Sigmoid colon (tissue), 7 donors: Measurements from ENCODE around the gene TCAIM. TPM values are rescaled to one million over a fixed set of nuclear protein-coding genes. Genes with fewer than 3 reads are reported as not detected.
"Not testable (repeated sequence)": the region's sequence is repeated elsewhere in the genome, so short reads cannot be mapped to it uniquely, and the experiment has no call there.

Experiments
- DNase-seq: peaks from one replicate; pipeline ENCODE4 v3.0.0-alpha.2; 2019
- H3K27ac ChIP-seq, 4 donors: fragments of 200-600 bp; sonication (generic); one replicate each; pipeline ENCODE4 v1.5.1; 2016 to 2019; ENCODE audit warnings: mild to moderate bottlenecking in 1 of 4
- H3K27me3 ChIP-seq, 3 donors: fragments of 200-600 bp; sonication (generic); one replicate each; pipeline ENCODE4 v1.5.1; 2019; ENCODE audit warnings: mild to moderate bottlenecking in 1 of 3
- H3K36me3 ChIP-seq, 4 donors: fragments of 200-600 bp; sonication (generic); one replicate each; pipeline ENCODE4 v1.5.1; 2016 to 2019
- H3K4me1 ChIP-seq, 4 donors: fragments of 200-600 bp; sonication (generic); one replicate each; pipeline ENCODE4 v1.5.1; 2017 to 2019
- H3K4me3 ChIP-seq, 4 donors: fragments of 200-600 bp; sonication (generic); one replicate each; pipeline ENCODE4 v1.5.1; 2017 to 2019; ENCODE audit warnings: mild to moderate bottlenecking in 2 of 4, moderate library complexity in 1 of 4
- H3K9me3 ChIP-seq, 4 donors: fragments of 200-600 bp in 3 of 4; sonication (generic) in 3 of 4; one replicate each; pipeline versions ENCODE4 v1.5.1 to v1.6.1; 2013 to 2019
- CTCF ChIP-seq, 4 experiments: fragments of 450-650 bp in 3 of 4; fragments of 200-600 bp in 1 of 4; IDR thresholded peaks; one replicate each; pipeline ENCODE4 v1.5.1; 2016 to 2019; ENCODE audit warnings: antibody characterized with exemption in 4 of 4, mild to moderate bottlenecking in 3 of 4, moderate library complexity in 2 of 4
- EP300 ChIP-seq, 4 donors: sonication (generic); formaldehyde crosslinking; IDR thresholded peaks; one replicate each; pipeline ENCODE4 v1.6.1; 2017; ENCODE audit warnings: antibody characterized with exemption in 4 of 4
- POLR2A ChIP-seq, 2 donors: fragments of 450-650 bp; IDR thresholded peaks; one replicate each; pipeline ENCODE4 v1.6.1; 2016; ENCODE audit warnings: antibody characterized with exemption in 2 of 2, mild to moderate bottlenecking in 2 of 2, moderate library complexity in 2 of 2
- POLR2AphosphoS5 ChIP-seq, 4 donors: sonication (generic); formaldehyde crosslinking; IDR thresholded peaks; one replicate each; pipeline ENCODE4 v1.6.1; 2017; ENCODE audit warnings: antibody characterized with exemption in 4 of 4
- WGBS, 2 donors: extraction: QIAGEN DNeasy Blood & Tissue Kit; methylation state at CpG; one replicate each; pipeline ENCODE4 v1.1.7; 2013; 5-methylcytosine and 5-hydroxymethylcytosine counted together
- intact Hi-C: fragments of 100-400 bp; cut with DNase I; formaldehyde crosslinking; loops from one replicate; pipeline ENCODE4 v1.15.1; 2023
- polyA plus RNA-seq, 3 donors: library from polyadenylated mRNA; stranded (reverse); fragments of 200-250 nt; gene quantifications; one replicate each; pipeline ENCODE4 v1.2.3, GENCODE V29; 2013
- total RNA-seq, 4 donors: library from RNA; depleted of rRNA; stranded (reverse); fragments of >200 nt; gene quantifications; one replicate each; pipeline ENCODE4 v1.1.0, GENCODE V29; 2016
- donor health status: healthy with polysubstance abuse.
- donor health status: Bipolar disorder and iron deficiency.
- donor health status: healthy.

Gene TCAIM
- total and polyA plus RNA-seq, 7 donors, result 12.6 to 39.3 (median 30.3) TPM

DNA sequence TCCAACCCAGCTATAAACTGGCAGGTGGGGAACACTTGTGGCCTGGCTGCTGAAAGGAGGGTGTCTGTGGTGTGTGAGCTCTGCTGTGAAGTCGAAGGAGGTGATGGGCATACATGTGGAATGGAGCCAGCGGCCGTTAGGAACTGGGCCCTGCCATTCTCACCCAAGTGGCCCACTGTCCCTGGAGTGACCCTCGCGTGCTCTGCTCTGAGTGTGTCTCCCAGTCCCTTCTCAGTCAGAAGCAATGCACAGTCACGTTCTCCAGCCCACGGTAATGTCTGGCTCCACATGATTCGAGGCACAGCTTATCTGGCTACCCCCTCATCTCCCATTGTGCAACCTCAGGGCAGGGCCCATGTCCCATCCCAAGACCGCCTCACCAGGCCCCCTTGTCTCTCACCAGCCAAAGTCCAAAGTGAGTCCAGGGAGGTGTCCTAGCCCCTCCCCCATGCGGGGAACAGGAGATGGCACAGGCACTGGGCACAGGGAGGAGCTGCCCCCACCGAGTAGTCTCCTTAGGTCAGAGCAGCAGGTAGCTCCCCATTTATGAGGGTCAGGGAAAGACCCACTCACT, 76.0 kb downstream of the TCAIM start:
- no peaks in the 10 kb centered on the region for H3K27me3 ChIP-seq
- no peak for DNase-seq
- H3K4me3 ChIP-seq, result no peak overlapping the region
- intact Hi-C loops, result no loop called here
- whole genome bisulfite sequencing, 2 donors, result 87% methylated on average over 11 of the region's 11 CpGs
- no peaks in the 10 kb centered on the region for H3K36me3 ChIP-seq
- H3K9me3 ChIP-seq, result no peaks in the 10 kb centered on the region
- H3K27ac ChIP-seq, result no peak overlapping the region
- no peaks in the 10 kb centered on the region for H3K4me1 ChIP-seq
- TF ChIP-seq CTCF (IDR thresholded peaks at IDR 0.05), result no peak
- no peak for TF ChIP-seq EP300 (IDR thresholded peaks at IDR 0.05)
- TF ChIP-seq POLR2A (IDR thresholded peaks at IDR 0.05), result no peak
- no peak for TF ChIP-seq POLR2AphosphoS5 (IDR thresholded peaks at IDR 0.05)

GRCh38 chr3:44415421-44415820, 76.9 kb downstream of the TCAIM start:
- H3K27me3 ChIP-seq, result no peaks in the 10 kb centered on the region
- no peaks in the 10 kb centered on the region for H3K4me1 ChIP-seq
- no peak for DNase-seq
- WGBS, 2 donors, result 94% methylated on average over 11 of the region's 11 CpGs
- TF ChIP-seq EP300 (IDR thresholded peaks at IDR 0.05) (no peak), POLR2A (IDR thresholded peaks at IDR 0.05) (no peak)
- intact Hi-C loops, result no loop called here
- H3K4me3 ChIP-seq, result no peak overlapping the region
- no peaks in the 10 kb centered on the region for H3K9me3 ChIP-seq
- H3K27ac ChIP-seq, result no peak overlapping the region
- no peaks in the 10 kb centered on the region for H3K36me3 ChIP-seq

DNA sequence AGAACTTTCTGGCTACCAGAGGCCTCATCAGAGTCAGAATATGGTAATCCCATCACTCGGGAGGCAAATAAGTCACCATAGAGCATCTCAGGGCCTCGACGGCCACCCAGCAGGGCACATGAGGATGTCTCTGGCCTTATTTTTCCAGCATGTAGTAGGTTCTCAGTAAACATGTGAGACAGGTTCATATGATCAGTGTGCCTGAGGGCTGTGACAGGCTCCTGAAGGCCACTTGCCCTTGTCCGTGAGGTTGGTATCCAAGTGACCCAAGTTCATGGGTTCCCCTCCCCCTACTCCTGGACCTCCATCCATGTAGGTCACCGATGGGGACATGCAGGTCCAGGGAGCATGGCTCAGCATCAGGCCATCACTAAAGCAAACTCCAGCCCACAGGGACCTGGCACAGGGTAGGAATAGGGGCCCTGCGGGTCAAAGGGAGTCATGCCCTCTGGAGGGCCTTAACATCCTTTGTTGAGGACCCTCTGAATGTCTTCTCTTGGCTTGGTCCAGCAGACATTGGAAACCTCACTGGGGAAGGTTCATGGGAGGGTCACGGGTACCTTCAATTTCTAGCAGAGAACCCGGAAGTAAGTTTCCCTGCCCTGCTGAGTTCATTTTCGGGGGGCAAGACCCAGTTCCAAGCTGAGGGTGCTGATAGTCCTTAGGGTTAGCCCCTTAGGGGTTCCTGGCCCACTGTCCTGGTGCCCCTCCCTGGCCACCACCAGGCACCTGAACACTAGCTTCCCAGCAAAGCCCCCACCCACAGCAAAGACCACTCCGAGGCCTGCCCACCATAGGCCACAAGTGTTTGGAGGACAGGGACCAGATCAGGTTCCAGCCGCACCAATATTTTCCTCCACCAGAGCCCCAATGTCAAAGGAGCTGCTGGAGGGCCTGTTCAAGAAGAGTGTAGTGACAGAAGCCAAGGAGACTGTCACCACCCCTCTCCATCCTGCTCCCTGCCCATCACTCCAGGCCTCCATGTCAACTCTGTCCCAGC, 77.8 kb downstream of the TCAIM start:
- intact Hi-C loops, result no loop called here
- no peak overlapping the region for H3K27ac ChIP-seq
- no peaks in the 10 kb centered on the region for H3K4me1 ChIP-seq
- no peak overlapping the region for H3K4me3 ChIP-seq
- no peaks in the 10 kb centered on the region for H3K36me3 ChIP-seq
- no peaks in the 10 kb centered on the region for H3K27me3 ChIP-seq
- 93% methylated on average over 11 of the region's 11 CpGs for WGBS, 2 donors
- DNase-seq, result no peak
- TF ChIP-seq POLR2A (IDR thresholded peaks at IDR 0.05) (no peak), POLR2AphosphoS5 (IDR thresholded peaks at IDR 0.05) (no peak), CTCF (IDR thresholded peaks at IDR 0.05) (no peak), EP300 (IDR thresholded peaks at IDR 0.05) (no peak)
- no peaks in the 10 kb centered on the region for H3K9me3 ChIP-seq

GRCh38 chr3:44418118-44418517, 79.6 kb downstream of the TCAIM start:
- DNase-seq, H3K27me3 ChIP-seq, H3K9me3 ChIP-seq, H3K4me3 ChIP-seq, H3K4me1 ChIP-seq, H3K27ac ChIP-seq, intact Hi-C loops, H3K36me3 ChIP-seq: not testable (repeated sequence)
- 84 to 90% methylated on average over 4 of the region's 4 CpGs for WGBS, 2 donors

DNA sequence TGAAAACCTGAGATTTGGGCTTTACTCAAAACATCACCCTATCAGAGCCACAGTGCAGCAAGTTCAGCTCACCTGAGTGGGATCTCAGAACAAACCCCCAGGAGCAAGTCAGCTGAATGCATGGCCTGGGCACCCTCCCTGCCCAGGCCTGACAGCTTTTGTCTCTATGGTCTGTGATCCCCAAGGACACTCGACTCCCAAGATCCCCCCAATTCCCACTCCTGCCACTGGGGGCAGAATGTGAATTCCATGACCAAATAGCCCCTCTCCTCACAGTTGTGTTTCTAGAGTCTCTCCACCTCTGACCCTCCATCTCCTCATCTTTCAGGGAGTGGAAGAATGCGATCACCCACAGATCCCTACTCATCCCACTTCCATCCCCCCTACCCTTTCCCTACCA, 80.0 kb downstream of the TCAIM start:
- no peak overlapping the region for H3K27ac ChIP-seq
- no peak overlapping the region for H3K4me3 ChIP-seq
- TF ChIP-seq CTCF (IDR thresholded peaks at IDR 0.05) (no peak), POLR2AphosphoS5 (IDR thresholded peaks at IDR 0.05) (no peak), POLR2A (IDR thresholded peaks at IDR 0.05) (no peak), EP300 (IDR thresholded peaks at IDR 0.05) (no peak)
- no peak for DNase-seq
- intact Hi-C loops, result no loop called here
- no peaks in the 10 kb centered on the region for H3K27me3 ChIP-seq
- H3K36me3 ChIP-seq, result no peaks in the 10 kb centered on the region
- 79 to 88% methylated on average over 2 of the region's 2 CpGs for WGBS, 2 donors
- H3K9me3 ChIP-seq, result no peaks in the 10 kb centered on the region
- no peaks in the 10 kb centered on the region for H3K4me1 ChIP-seq
